GM13977 (cell line): ENCODE data around the gene ABCC9.

ENCODE experiments used
- DNase-seq: peaks from one replicate; pipeline ENCODE4 v3.0.0; 2012; ENCODE audit warnings: low spot score
- in situ Hi-C: fragments of 300-500 bp; cut with MboI; formaldehyde crosslinking; loops from one replicate; pipeline ENCODE4 v1.12.0; 2022; ENCODE audit warnings: low sequenced_read_pairs, low pct_unique_long_range_greater_than_20kb, mixed read lengths, inconsistent platforms; ENCODE audit not compliant: unreplicated experiment
- TF ChIP-seq, protein P1 (sequence below): IDR thresholded peaks from 2 replicates; pipeline ENCODE4 v1.5.1; 2012; ENCODE audit warnings: mild to moderate bottlenecking, control low read depth; ENCODE audit not compliant: insufficient read depth; ENCODE audit errors: extremely low read depth, missing control alignments

ABCC9 gene

DNA sequence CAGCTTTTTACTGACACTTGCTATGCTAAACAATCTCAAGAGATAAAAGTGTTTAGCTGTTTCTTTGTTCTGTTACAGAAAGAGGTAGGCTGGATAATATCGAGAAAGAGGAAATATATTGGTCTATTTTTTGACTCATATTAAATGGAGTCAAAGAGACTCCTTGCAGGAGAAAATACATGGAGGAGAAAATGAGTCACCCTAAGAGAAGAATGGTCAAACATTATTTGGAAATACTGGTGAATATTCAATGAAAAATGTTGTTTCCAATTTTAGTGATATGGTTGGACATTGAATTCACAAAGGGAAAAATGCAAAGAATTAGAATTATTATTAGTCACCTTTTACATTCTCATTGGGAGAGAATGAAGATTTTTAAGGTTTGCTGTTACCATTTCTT is 169.9 kb downstream of the ABCC9 start:
- DNase-seq = no peak
- in situ Hi-C loops = no loop called here
- TF ChIP-seq, protein P1, sequence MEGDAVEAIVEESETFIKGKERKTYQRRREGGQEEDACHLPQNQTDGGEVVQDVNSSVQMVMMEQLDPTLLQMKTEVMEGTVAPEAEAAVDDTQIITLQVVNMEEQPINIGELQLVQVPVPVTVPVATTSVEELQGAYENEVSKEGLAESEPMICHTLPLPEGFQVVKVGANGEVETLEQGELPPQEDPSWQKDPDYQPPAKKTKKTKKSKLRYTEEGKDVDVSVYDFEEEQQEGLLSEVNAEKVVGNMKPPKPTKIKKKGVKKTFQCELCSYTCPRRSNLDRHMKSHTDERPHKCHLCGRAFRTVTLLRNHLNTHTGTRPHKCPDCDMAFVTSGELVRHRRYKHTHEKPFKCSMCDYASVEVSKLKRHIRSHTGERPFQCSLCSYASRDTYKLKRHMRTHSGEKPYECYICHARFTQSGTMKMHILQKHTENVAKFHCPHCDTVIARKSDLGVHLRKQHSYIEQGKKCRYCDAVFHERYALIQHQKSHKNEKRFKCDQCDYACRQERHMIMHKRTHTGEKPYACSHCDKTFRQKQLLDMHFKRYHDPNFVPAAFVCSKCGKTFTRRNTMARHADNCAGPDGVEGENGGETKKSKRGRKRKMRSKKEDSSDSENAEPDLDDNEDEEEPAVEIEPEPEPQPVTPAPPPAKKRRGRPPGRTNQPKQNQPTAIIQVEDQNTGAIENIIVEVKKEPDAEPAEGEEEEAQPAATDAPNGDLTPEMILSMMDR = no peak

DNA sequence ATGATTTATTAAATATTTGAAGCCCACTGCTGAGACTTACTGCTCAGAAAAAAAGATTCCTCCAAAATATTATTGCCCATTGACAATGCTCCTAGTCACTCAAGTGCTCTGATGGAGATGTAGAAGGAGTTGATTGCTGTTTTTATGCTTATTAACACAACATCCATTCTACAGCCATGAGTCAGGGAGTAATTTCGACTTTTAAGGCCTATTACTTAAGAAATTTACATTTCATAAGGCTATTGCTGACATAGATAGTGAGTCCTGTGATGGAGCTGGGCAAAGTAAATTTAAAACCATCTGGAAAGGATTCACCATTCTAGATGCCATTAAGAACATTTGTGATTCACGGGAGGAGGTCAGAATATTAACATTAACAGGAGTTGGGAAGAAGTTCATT is 171.9 kb downstream of the ABCC9 start:
- TF ChIP-seq, protein P1 = no peak
- no peak for DNase-seq
- in situ Hi-C loops = no loop called here

DNA sequence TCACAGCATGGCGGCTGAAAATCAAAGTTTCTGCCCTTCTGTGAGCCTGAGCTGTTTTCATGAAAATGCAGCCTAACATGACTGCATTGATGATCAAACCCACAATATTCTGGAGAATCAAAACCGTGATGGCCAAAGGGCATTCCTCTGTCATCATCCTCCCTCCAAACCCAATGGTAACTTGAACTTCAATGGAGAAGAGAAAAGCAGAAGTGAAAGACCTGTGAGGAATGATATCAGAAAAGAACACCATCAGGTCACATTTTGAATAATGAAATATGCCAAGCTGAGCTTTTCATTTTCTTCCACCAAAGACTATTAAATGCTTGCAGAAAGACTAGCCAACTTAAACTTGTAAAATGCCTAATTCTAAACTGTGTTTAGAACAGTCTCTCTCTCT is 174.8 kb downstream of the ABCC9 start:
- no peak for DNase-seq
- TF ChIP-seq, protein P1 = no peak
- in situ Hi-C loops = no loop called here

DNA sequence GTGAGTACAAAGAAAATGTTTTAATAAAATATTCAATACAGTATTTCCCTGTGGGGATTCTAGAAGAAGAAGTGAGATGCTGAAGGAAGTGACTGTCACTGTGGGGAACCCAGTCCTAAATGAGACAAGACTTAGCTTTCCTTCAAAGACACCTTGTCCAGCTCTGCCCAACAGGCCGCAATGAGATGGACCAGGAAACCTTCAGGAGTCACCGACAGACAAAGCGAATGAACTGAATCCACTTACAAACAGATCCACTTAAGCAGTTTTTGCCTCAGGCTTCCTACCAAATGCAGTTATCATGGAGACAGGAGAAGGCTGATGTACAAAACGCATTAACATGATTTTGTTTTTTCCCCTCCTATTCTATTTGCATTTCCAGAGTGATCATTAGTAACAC is 176.3 kb downstream of the ABCC9 start:
- TF ChIP-seq, protein P1 = no peak
- no peak for DNase-seq
- in situ Hi-C loops = no loop called here

DNA sequence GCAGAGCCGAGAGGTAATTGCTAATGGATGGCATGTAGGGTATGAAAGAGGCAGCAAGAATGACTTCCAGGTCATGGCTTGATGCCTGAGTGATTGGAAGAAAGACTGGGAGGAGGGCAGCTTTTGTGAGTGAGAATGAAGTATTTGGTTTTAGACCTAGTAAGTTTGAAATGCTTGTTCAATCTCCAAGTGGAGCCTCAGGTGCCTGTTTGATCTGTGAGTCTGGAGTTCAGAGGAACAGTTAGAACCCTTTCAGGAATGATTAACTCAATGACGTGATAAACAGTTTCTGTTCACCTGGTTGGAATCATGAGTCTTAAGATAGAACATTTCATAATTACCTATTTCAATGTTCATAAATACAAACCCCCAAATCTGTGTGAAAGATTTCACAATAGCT is 177.2 kb downstream of the ABCC9 start:
- in situ Hi-C loops = no loop called here
- TF ChIP-seq, protein P1 = no peak
- DNase-seq = no peak

DNA sequence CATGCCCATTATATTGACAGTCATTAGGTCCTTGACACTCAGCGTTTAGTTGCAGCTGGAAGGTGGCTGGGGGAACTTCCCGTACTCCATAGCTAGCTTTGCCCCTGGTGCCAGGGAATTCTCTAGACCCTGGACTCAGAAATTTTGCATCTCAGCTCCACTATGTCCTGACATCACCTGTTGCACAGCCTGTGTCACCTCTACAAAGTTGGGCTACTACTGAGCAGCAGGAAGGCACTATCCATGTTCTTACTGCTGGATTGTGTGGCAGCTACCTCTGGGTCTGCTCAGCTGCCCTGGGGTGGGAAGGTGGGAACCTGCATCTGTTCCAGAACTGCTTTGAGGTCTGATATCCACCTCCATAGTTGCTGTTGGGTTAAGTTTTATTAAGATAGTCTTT is 177.7 kb downstream of the ABCC9 start:
- in situ Hi-C loops = no loop called here

More for the DNA sequence above, 177.7 kb downstream of the ABCC9 start:
- DNase-seq = no peak
- TF ChIP-seq, protein P1 = no peak
